HG02840 (cell line): ENCODE data around the gene SCNN1A.

Source experiments
- ATAC-seq: cut with Tn5 transposase; IDR thresholded peaks from one replicate; pipeline ENCODE4 v1.9.1; 2021; ENCODE audit warnings: mild to moderate bottlenecking, moderate library complexity, moderate number of reproducible peaks; ENCODE audit not compliant: unreplicated experiment, low FRiP score

Gene SCNN1A

GRCh38 chr12:6306151-6306550 lies 69.2 kb downstream of the SCNN1A start:
- no peak for ATAC-seq

- ATAC-seq, result no peak
Observed at GRCh38 chr12:6303071-6303470, 72.3 kb downstream of the SCNN1A start.

DNA sequence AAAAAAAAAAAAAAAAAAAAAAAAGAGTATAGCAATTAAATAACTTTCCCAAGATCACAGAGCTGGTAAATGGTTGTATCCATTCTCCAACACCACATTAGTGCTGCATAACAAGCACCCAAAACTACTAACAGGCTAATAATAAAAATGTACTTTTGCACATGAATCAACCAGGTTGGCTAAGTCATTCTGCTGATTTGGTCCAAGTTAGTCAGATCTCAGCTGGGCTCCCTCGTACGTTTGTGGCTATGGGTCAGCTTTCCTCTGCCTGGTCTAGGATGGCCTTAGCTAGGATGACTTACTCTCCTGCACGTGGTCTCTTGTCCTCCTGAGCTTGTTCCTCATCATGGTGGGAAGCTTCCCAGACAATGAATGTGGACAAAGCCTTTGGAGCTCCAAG lies 72.7 kb downstream of the SCNN1A start:
- ATAC-seq, result no peak

DNA sequence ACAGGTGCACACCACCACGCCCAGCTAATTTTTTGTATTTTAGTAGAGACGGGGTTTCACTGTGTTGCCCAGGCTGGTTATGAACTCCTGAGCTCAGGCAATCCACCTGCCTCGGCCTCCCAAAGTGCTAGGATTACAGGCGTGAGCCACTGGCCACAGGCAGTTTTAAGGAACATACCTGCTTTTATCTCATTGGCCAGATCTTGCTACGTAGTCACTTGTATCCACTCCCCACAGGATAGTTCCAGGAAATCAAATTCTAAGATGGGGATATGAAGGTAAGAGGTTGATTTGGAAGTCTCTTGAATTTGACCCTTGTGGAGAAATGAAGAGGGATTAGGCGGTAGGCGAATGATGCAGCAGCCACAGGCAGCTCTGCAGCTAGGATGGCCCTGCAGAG lies 73.6 kb downstream of the SCNN1A start:
- ATAC-seq, result no peak

- no peak for ATAC-seq
Observed at GRCh38 chr12:6297170-6297569, 78.2 kb downstream of the SCNN1A start.
